ENCODE data around the gene WFDC12. TPM values are rescaled to one million over a fixed set of nuclear protein-coding genes. Genes with fewer than 3 reads are reported as not detected.

Gene WFDC12
- total RNA-seq, 1 donor = not detected

- TF ChIP-seq CTCF (IDR thresholded peaks at IDR 0.05; ENCODE audit: insufficient read depth, low read length) = no peak
- H3K4me3 ChIP-seq (ENCODE audit: low read depth, low read length) = no peak overlapping the region
- no peak for DNase-seq (ENCODE audit: low read depth)
Measured at GRCh38 chr20:45101333-45101850, 22.9 kb downstream of the WFDC12 start.

GRCh38 chr20:45100563-45101245, 23.6 kb downstream of the WFDC12 start, which contains the start of gene KCNS1:
TSS of gene KCNS1 (minus strand) at chr20:45101127. CDS start at chr20:45099236, 1,891 bp downstream.
- TF ChIP-seq CTCF (IDR thresholded peaks at IDR 0.05; ENCODE audit: insufficient read depth, low read length) = no peak
- DNase-seq (ENCODE audit: low read depth) = no peak
- no peak within 1 kb of the TSS for H3K4me3 ChIP-seq (ENCODE audit: low read depth, low read length)

- peak; percentile 20 for TF ChIP-seq CTCF (IDR thresholded peaks at IDR 0.05; ENCODE audit: insufficient read depth, low read length)
- no peak for DNase-seq (ENCODE audit: low read depth)
- H3K4me3 ChIP-seq (ENCODE audit: low read depth, low read length) = peak overlapping the region; percentile 22
Measured at GRCh38 chr20:45098103-45098773, 26.0 kb downstream of the WFDC12 start.

- peak overlapping the region; percentile 13 for H3K4me3 ChIP-seq (ENCODE audit: low read depth, low read length)
Measured at GRCh38 chr20:45097485-45098102, 26.7 kb downstream of the WFDC12 start.

GRCh38 chr20:45096781-45097180, 27.5 kb downstream of the WFDC12 start:
- no peak overlapping the region for H3K4me3 ChIP-seq (ENCODE audit: low read depth, low read length)
- TF ChIP-seq CTCF (IDR thresholded peaks at IDR 0.05; ENCODE audit: insufficient read depth, low read length) = no peak
- no peak for DNase-seq (ENCODE audit: low read depth)

More at GRCh38 chr20:45097485-45098102, 26.7 kb downstream of the WFDC12 start:
- peak; percentile 49 for TF ChIP-seq CTCF (IDR thresholded peaks at IDR 0.05; ENCODE audit: insufficient read depth, low read length)
- peak; percentile 50 for DNase-seq (ENCODE audit: low read depth)

- peak; percentile 80 for DNase-seq (ENCODE audit: low read depth)
- H3K4me3 ChIP-seq (ENCODE audit: low read depth, low read length) = no peak overlapping the region
- TF ChIP-seq CTCF (IDR thresholded peaks at IDR 0.05; ENCODE audit: insufficient read depth, low read length) = peak; percentile 87
Measured at GRCh38 chr20:45095805-45096238, 28.4 kb downstream of the WFDC12 start.

Measured in fibroblast of the aortic adventitia (primary cell).